ENCODE measurements around the gene NEK10. TPM values are rescaled to one million over a fixed set of nuclear protein-coding genes. Genes with fewer than 3 reads are reported as not detected.

NEK10 gene
- total and polyA plus RNA-seq, 4 donors = 3.5 to 60.3 (median 12.8) TPM

DNA sequence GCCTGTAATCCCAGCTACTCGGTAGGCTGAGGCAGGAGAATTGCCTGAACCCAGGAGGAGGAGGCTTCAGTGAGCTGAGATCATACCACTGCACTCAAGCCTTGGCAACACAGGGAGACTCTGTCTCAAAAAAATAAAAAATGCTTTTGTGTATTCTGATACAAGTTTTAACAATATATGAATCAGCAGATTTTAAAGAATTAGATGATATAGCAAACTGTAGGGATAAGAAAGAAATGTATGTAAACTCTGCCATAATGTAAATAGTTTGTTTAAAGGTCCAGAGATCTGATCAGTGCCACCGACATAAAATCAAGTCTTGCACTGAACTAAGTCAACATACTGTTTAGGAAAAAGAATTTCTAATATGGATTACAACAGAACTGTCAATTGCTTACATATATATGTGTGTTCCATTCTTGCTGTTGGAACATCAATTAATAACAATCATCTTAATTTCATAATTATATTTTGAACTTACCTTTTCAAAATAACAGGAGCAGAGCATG lies 208.3 kb downstream of the NEK10 start:
- TF ChIP-seq, protein P1, sequence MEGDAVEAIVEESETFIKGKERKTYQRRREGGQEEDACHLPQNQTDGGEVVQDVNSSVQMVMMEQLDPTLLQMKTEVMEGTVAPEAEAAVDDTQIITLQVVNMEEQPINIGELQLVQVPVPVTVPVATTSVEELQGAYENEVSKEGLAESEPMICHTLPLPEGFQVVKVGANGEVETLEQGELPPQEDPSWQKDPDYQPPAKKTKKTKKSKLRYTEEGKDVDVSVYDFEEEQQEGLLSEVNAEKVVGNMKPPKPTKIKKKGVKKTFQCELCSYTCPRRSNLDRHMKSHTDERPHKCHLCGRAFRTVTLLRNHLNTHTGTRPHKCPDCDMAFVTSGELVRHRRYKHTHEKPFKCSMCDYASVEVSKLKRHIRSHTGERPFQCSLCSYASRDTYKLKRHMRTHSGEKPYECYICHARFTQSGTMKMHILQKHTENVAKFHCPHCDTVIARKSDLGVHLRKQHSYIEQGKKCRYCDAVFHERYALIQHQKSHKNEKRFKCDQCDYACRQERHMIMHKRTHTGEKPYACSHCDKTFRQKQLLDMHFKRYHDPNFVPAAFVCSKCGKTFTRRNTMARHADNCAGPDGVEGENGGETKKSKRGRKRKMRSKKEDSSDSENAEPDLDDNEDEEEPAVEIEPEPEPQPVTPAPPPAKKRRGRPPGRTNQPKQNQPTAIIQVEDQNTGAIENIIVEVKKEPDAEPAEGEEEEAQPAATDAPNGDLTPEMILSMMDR (IDR thresholded peaks at IDR 0.05; ENCODE audit: control extremely low read depth, extremely low read depth) = no peak
- no peaks in the 10 kb centered on the region for H3K9me3 ChIP-seq (ENCODE audit: control insufficient read depth in 4 of 4, insufficient read depth in 3 of 4, low read length in 3 of 4)
- no peak overlapping the region for H3K9ac ChIP-seq (ENCODE audit: insufficient read depth in 1 of 2, low read length in 2 of 2)
- H3K36me3 ChIP-seq (ENCODE audit: control insufficient read depth in 4 of 4, insufficient read depth in 4 of 4, low read length in 4 of 4) = no peaks in the 10 kb centered on the region
- H3K4me3 ChIP-seq = no peak overlapping the region
- DNase-seq (no peak), ATAC-seq (ENCODE audit: insufficient read depth, low FRiP score) (no peak)
- H3K4me1 ChIP-seq (ENCODE audit: control insufficient read depth in 5 of 5, insufficient read depth in 5 of 5, low read length in 5 of 5) = peaks cover 0 to 3% (median 0%) of the 10 kb centered on the region in 5 donors
- H3K27ac ChIP-seq (ENCODE audit: low read depth in 1 of 2, low read length in 1 of 2) = no peak overlapping the region
- 86% methylated on average over 2 of the region's 2 CpGs for WGBS, 2 donors
- no peaks in the 10 kb centered on the region for H3K27me3 ChIP-seq (ENCODE audit: control insufficient read depth in 3 of 3, insufficient read depth in 3 of 3, low read length in 2 of 3)

DNA sequence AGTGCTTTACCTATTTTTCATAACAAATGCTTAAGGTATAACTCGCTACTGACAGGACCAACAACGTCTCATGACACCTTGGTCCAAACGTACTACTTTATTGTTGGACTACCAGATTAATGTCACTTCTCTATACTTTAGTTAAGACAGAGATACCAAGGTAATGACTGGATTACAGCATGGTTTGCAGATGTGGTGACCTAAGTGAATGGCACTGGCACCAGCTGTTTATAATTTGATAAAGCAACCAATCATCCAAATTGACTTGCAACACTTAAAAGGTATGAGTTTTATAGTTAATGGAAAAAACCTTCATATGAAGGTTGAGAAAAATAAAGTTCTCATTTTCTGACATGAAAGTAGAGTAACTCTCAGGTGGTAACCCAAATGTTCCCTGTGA lies 209.0 kb downstream of the NEK10 start:
- H3K9ac ChIP-seq (ENCODE audit: insufficient read depth in 1 of 2, low read length in 2 of 2) = no peak overlapping the region
- ATAC-seq (ENCODE audit: insufficient read depth, low FRiP score) (no peak), DNase-seq (no peak)
- no peak overlapping the region for H3K27ac ChIP-seq (ENCODE audit: low read depth in 1 of 2, low read length in 1 of 2)
- TF ChIP-seq, protein P1 (IDR thresholded peaks at IDR 0.05; ENCODE audit: control extremely low read depth, extremely low read depth) = no peak
- no peak overlapping the region for H3K4me3 ChIP-seq
- H3K36me3 ChIP-seq (ENCODE audit: control insufficient read depth in 4 of 4, insufficient read depth in 4 of 4, low read length in 4 of 4) = no peaks in the 10 kb centered on the region
- 95% methylated on average over 3 of the region's 3 CpGs for WGBS, 2 donors
- H3K4me1 ChIP-seq (ENCODE audit: control insufficient read depth in 5 of 5, insufficient read depth in 5 of 5, low read length in 5 of 5) = no peaks in the 10 kb centered on the region
- H3K9me3 ChIP-seq (ENCODE audit: control insufficient read depth in 4 of 4, insufficient read depth in 3 of 4, low read length in 3 of 4) = no peaks in the 10 kb centered on the region
- no peaks in the 10 kb centered on the region for H3K27me3 ChIP-seq (ENCODE audit: control insufficient read depth in 3 of 3, insufficient read depth in 3 of 3, low read length in 2 of 3)

DNA sequence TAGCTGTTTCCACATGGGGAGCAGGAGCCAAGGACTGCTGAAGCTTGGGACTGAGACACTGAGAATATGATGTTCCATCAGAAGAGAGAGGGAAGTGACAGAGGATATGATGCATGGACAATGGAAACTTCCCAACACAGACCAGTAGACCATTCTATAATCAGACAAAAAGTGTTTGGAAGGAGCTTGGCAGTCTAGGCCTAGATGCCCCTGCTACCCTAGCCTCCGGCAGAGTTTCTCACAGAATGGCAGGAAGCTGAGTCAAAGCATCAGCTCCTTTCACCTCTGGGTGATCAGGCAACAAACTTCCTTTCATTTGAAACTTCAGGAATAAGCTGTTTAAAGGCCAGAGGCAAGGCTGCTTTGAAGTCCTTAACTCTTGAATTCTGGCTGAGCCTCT lies 222.0 kb downstream of the NEK10 start:
- Histone ChIP-seq H3K36me3 (ENCODE audit: control insufficient read depth in 4 of 4, insufficient read depth in 4 of 4, low read length in 4 of 4) (no peaks in the 10 kb centered on the region), H3K4me1 (ENCODE audit: control insufficient read depth in 5 of 5, insufficient read depth in 5 of 5, low read length in 5 of 5) (peaks cover 0 to 2% (median 0%) of the 10 kb centered on the region in 5 donors), H3K27ac (ENCODE audit: low read depth in 1 of 2, low read length in 1 of 2) (peak overlapping the region in 1 of 2 donors; percentile 19), H3K9ac (ENCODE audit: insufficient read depth in 1 of 2, low read length in 2 of 2) (no peak overlapping the region), H3K4me3 (no peak overlapping the region), H3K27me3 (ENCODE audit: control insufficient read depth in 3 of 3, insufficient read depth in 3 of 3, low read length in 2 of 3) (no peaks in the 10 kb centered on the region), H3K9me3 (ENCODE audit: control insufficient read depth in 4 of 4, insufficient read depth in 3 of 4, low read length in 3 of 4) (no peaks in the 10 kb centered on the region)
- WGBS, 2 donors = 71 to 80% methylated on average over 1 of the region's 1 CpG
- no peak for ATAC-seq (ENCODE audit: insufficient read depth, low FRiP score)
- DNase-seq = no peak
- TF ChIP-seq, protein P1 (IDR thresholded peaks at IDR 0.05; ENCODE audit: control extremely low read depth, extremely low read depth) = no peak

DNA sequence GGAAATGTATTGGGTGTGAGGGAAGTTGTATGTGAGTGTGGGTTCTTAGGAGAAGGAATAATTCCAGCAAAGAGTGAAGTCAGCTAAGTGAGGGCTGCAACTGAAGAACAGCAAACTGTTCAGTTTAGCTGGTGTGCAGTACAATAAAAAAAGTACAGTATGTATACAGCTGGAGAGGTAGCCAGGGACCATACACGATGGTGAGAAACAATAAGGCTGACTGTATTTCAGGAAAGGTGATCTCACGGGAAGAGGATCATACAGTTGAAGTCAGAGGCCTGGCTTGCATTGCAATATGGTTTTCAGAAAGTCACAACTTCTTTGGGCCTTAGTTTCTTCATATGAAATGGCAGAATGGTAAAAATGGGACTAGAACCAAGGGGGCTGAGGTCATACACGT lies 222.4 kb downstream of the NEK10 start:
- no peak for ATAC-seq (ENCODE audit: insufficient read depth, low FRiP score)
- Histone ChIP-seq H3K4me3 (no peak overlapping the region), H3K9ac (ENCODE audit: insufficient read depth in 1 of 2, low read length in 2 of 2) (no peak overlapping the region), H3K9me3 (ENCODE audit: control insufficient read depth in 4 of 4, insufficient read depth in 3 of 4, low read length in 3 of 4) (no peaks in the 10 kb centered on the region), H3K36me3 (ENCODE audit: control insufficient read depth in 4 of 4, insufficient read depth in 4 of 4, low read length in 4 of 4) (no peaks in the 10 kb centered on the region), H3K27ac (ENCODE audit: low read depth in 1 of 2, low read length in 1 of 2) (peak overlapping the region in 1 of 2 donors; percentile 19), H3K4me1 (ENCODE audit: control insufficient read depth in 5 of 5, insufficient read depth in 5 of 5, low read length in 5 of 5) (peaks cover 0 to 2% (median 0%) of the 10 kb centered on the region in 5 donors), H3K27me3 (ENCODE audit: control insufficient read depth in 3 of 3, insufficient read depth in 3 of 3, low read length in 2 of 3) (no peaks in the 10 kb centered on the region)
- no peak for DNase-seq
- WGBS, 2 donors = 69 to 74% methylated on average over 3 of the region's 3 CpGs
- TF ChIP-seq, protein P1 (IDR thresholded peaks at IDR 0.05; ENCODE audit: control extremely low read depth, extremely low read depth) = no peak

Data from lung (tissue), 12 donors.